Fibroblast of skin of left biceps (primary cell): ENCODE results near the gene SLC26A9.

Experiments used
- DNase-seq, 2 experiments: peaks; one replicate each; pipeline ENCODE4 v3.0.0-alpha.2; 2013; ENCODE audit warnings: low read depth in 2 of 2

Gene SLC26A9

GRCh38 chr1:205948886-205949285 is 5.6 kb upstream of the SLC26A9 start:
- no peak for DNase-seq

GRCh38 chr1:205948039-205948438 is 4.8 kb upstream of the SLC26A9 start:
- no peak for DNase-seq

- DNase-seq: no peak
These were observed 3.8 kb upstream of the SLC26A9 start for GRCh38 chr1:205947024-205947423.

DNA sequence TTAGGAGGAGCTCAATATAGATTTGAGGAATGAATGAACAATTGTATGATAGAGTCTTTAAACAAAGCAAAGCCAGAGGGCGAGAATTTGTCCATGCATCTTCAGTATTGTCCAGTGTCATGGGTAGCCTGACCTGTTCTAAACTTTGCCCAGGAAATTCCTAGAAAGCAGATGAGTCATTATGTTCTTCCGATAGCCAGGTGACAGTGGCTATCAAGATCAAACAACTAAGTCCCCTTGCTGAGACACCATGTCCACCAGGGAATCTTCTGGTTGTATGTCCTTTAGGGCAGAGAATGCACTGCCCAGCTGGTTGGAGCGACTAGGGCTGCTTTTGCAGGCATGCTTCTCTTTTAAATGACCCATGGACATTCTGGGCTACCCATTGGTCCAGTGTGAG is 1.8 kb upstream of the SLC26A9 start:
- no peak for DNase-seq

DNA sequence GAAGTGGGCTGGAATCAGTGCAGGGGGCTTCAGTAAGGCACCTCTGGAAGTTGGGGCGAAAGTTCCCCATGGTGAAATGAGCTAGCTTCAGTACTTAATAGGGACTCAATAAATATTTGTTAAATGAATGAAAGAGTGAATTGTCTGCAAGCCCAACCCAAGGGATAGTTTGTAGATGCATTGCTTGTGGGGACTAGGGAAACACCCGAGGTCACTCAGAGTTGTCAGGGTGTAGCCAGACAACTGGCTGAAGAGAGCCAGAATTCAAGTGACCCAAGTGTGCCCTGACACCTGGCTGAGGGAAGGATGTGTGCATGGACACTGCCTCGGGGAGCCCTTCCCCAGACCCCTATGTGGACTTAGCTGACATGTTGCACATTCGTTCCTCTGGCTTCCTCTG is 1.3 kb upstream of the SLC26A9 start:
- no peak for DNase-seq

GRCh38 chr1:205942631-205943159 is 561 bp downstream of the SLC26A9 start:
- no peak for DNase-seq

GRCh38 chr1:205940710-205941109 is 2.5 kb downstream of the SLC26A9 start:
- no peak for DNase-seq

- no peak for DNase-seq
These were observed 3.4 kb downstream of the SLC26A9 start for GRCh38 chr1:205939690-205940330.

GRCh38 chr1:205938682-205939081 is 4.6 kb downstream of the SLC26A9 start:
- DNase-seq: no peak

DNA sequence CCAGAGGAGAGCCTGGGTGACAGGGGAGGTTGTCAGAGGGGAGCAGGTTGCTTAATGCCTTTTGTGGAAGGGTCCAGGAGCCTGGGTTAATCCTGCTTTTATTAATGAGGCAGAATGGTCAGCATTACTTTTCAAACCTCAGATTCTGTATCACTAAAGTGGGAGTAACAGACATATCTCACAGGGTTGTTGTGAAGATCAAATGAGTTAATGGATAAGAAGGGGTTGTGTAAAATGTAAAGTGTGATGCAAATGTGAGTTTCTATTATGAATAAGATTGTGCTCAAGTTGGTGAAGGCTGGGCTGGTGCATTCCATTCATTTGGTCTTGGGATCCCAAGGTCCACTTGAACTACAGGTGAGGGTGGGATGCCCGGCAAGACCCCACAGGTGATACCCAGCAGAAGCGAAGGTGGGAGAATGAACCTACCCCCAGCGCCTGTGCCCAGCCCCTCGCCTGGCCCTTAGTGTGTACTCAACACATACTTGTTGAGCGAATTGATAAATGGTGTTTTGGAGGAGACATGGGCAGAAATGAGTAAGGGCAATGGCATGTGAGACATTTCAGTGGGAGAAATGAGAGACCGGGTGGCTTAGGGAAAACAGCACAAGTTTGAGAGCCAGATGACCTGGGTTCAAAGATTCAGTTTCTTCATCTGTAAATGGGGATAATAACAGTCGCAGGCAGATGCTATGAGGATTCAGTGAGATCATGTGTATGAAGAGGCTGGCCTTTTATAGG is 6.2 kb downstream of the SLC26A9 start:
- no peak for DNase-seq

GRCh38 chr1:205936311-205936710 is 6.9 kb downstream of the SLC26A9 start:
- DNase-seq: no peak

GRCh38 chr1:205935869-205936268 is 7.4 kb downstream of the SLC26A9 start:
- DNase-seq: no peak

- DNase-seq: no peak
These were observed 8.5 kb downstream of the SLC26A9 start for GRCh38 chr1:205934788-205935187.

DNA sequence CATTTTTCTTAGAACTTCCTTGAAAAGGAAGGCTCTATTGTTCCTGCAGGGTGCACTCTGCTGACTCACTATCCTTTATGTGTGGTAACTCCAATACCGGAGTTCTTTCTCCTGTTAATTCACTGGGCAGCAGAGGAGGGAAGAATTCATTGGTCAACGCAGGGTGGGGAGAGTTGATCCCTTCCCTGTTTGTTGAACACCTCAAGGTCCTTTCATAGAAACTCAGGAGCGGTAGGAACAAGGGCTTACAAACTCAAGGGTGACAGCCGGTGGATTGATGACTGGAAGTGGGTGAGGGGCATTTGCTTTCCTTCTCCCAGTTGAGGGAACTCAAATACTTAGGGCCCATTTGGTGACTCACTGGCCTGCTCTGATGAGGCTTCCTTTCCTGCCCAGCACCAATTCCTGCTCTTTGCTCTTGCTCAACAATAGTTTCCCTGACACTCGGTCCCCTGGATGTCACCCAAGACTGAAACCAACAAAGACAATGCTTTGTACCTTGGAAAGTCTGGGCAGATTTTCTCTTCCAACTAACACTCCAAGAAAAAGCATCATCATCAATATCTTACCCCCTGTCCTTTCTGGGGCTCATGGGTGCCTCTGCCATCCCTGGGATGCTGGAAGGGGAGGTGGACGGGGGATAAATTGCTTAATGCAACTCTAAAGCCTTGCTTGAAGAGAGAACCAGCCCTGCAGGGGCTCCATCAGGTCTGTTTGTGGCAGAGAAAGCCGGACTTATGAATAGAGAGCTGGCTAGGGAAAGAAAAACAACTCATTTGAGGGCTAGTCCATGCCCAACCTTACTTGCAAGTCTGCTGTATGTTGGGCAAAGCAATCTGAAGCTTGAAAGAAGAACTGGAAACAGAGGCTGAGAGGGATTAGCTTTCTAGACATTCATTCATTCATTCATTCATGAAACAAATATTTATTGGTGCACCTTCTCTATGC is 9.3 kb downstream of the SLC26A9 start:
- DNase-seq: no peak

DNA sequence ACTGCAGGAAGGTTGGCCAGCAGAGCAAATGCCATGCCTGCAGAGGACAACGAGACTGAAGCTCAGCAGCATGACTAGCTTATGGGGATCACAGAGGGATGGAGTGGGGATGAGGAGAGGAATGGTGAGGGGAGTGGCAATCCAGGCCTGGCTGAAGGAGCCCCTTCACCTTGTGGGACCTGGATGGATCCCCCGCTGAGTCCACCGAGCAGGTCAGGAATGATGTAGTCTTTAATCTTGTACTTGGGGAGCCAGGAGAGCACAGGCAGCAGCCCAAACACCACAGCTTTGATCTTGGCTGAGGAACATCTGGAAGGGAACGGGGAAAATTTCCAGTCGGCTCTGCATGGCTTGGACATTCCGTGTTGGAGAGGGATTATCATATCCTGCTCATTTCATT is 10.5 kb downstream of the SLC26A9 start:
- DNase-seq: no peak

DNA sequence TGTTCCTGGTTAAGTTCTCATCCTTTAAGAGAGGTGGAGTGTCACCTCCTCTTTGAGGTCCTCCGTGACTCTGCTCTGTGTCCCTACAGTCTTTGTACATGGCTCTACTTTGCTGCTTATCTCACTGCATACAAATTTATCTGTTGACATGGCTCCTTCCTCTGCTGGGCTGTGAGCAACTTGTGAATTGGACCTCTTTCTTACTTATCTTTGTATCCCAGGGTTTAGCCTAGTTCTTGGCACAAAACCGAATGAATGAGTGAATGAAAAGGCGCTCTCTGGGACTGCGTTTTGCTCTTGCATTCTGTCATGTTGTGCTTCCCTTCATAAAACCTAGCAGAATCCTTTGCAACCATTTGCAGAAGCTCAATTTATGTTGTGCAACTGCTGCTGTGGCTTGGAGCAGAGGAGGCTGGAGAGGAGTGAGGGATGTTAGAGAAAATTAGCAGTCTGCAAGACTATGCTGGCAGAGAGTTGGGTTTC is 12.4 kb downstream of the SLC26A9 start:
- no peak for DNase-seq

GRCh38 chr1:205930195-205930577 is 13.1 kb downstream of the SLC26A9 start:
- no peak for DNase-seq

DNA sequence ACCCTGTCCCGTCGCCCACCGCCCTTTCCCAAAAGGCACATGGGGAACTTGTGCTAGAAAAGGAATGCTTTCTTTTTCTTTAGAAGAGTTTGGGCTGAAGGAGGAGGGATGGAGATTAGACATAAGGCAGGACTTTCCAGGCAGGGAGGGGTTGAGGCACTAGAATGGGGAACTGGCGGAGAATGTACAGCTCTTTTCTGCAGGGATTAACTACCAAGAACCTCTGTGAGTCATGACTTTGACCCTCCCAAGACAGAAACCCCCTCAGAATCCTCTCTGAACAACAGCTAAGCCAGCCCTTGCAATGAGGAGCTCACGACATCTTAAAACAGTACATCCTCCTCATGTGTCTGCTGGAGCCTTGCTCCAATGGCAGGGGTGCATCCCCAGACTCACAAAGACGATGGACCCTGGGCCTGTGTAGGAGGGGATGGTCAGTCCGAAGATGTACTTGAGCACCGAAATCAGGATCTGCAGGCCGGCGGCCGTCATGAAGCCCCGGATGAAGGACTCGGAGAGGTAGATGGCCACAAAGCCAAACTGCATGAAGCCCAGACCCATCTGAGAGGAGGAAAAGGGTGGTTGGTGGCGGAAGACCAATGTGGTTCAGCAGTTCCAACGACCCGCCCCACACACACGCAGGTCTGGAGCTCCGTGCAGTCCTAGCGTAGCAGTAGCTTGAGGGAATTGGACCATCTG is 13.6 kb downstream of the SLC26A9 start:
- DNase-seq: no peak

DNA sequence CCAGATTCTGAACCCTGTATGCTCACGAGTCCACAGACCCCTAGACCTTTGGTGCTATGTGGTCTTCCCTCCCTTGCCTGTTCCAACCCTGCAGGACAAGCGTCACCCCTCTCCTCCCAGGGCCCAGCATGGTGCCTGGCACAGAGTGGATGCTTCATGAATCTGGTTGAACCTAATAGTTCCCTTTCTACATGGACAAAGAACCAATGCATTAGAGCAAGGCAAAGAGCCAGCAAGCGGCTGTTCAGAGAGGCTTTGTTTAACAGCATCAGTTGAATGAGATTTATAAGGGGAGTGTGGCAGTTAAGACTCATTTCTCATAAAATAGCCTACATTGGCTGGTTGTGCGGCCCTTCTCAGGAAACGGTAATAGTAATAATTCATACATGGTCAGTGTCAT is 14.9 kb downstream of the SLC26A9 start:
- DNase-seq: no peak

DNA sequence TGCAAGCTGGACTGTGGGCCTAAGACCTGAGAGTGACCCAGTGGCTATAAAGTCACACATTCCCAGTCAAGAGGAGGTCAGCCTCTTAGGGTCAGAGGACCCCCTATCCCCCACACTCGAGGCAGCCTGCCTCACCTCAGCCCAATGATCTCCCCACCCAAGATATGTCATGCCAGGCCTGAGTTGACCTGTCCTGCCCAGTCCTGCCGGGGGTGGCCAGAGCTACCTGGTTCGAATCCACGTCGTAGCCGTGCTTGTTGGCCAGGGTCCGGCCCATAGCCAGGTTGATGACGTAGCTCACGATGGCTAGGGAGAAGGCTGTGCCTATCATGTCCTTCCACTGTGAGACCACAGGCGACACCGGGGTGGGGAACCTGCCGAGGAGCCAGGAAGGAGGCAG is 15.6 kb downstream of the SLC26A9 start:
- no peak for DNase-seq

DNA sequence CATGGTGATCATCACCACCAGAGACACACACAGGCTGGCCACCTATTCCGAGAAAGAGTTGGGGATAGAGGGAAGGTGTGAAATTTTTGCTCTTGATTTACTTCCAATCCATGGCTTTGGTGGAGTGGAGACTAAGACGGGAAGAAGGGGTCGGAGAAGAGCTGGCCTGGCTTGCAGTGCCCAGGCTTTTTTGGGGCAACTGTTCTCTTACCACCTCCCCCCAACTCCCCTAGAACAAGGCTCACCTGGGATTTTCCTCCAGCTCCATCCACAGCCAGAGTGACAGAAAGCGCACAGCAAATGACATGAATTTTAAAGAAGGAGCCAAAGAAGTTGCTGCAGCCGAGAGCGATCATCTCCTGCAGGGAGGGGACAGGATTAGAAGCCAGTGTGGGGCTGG is 16.0 kb downstream of the SLC26A9 start:
- no peak for DNase-seq

GRCh38 chr1:205926636-205927035 is 16.6 kb downstream of the SLC26A9 start:
- no peak for DNase-seq
